Mucosa of rectum (tissue), 2 donors: ENCODE data around the gene GPR160.

Experiments
- H3K27ac ChIP-seq, 2 donors: one replicate each; pipeline ENCODE4 v1.7.0; 2013; ENCODE audit warnings: inconsistent platforms in 2 of 2, low read depth in 2 of 2, low read length in 2 of 2
- H3K27me3 ChIP-seq, 2 donors: one replicate each; pipeline ENCODE4 v1.7.0; 2013; ENCODE audit warnings: low read length in 2 of 2; ENCODE audit not compliant: control insufficient read depth in 2 of 2, insufficient read depth in 2 of 2
- H3K36me3 ChIP-seq, 2 donors: one replicate each; pipeline ENCODE4 v1.7.0; 2013; ENCODE audit warnings: low read length in 2 of 2; ENCODE audit not compliant: control insufficient read depth in 2 of 2, insufficient read depth in 2 of 2
- H3K4me1 ChIP-seq, 2 donors: one replicate each; pipeline ENCODE4 v1.7.0; 2013; ENCODE audit warnings: low read length in 2 of 2, mild to moderate bottlenecking in 1 of 2; ENCODE audit not compliant: control insufficient read depth in 2 of 2, insufficient read depth in 2 of 2
- H3K4me3 ChIP-seq, 2 donors: one replicate each; pipeline ENCODE4 v1.7.0; 2013; ENCODE audit warnings: low read length in 2 of 2
- H3K9ac ChIP-seq, 2 donors: one replicate each; pipeline ENCODE4 v1.7.0; 2013; ENCODE audit warnings: low read length in 2 of 2, low read depth in 1 of 2, mild to moderate bottlenecking in 1 of 2
- H3K9me3 ChIP-seq, 2 donors: one replicate each; pipeline ENCODE4 v1.7.0; 2013; ENCODE audit warnings: low read length in 2 of 2; ENCODE audit not compliant: control insufficient read depth in 2 of 2
- donor health status: healthy.
- donor health status: Normal muscosa, but diverticular disease.

Gene GPR160

DNA sequence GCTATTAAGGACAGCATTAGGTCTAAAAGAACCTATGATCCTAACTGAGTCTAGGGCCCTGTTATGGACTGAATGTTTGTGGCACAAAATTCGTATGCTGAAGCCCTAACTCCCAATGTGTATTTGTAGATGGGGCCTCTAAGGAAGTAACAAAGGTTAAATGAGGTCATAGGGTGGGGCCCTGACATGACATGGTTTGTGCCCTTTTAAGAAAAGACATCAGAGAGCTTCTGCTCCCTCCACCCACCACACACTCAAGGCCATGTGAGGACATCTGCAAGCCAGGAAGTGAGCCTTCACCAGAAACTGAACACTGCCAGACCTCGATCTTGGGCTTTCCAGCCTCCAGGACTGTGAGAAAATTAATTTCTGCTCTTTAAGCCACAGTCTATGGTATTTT, 94.5 kb downstream of the GPR160 start:
- no peaks in the 10 kb centered on the region for H3K27me3 ChIP-seq
- no peaks in the 10 kb centered on the region for H3K9me3 ChIP-seq
- H3K4me3 ChIP-seq, result no peak overlapping the region
- H3K9ac ChIP-seq, result no peak overlapping the region
- H3K36me3 ChIP-seq, result peaks cover 24 to 38% of the 10 kb centered on the region in 2 donors
- no peaks in the 10 kb centered on the region for H3K4me1 ChIP-seq
- no peak overlapping the region for H3K27ac ChIP-seq
